CD4-positive, alpha-beta memory T cell (primary cell): ENCODE measurements around the gene FHL1. TPM values are rescaled to one million over a fixed set of nuclear protein-coding genes. Genes with fewer than 3 reads are reported as not detected.
"Not testable (repeated sequence)": the region's sequence is repeated elsewhere in the genome, so short reads cannot be mapped to it uniquely, and the experiment has no call there.

Experiments
- CTCF ChIA-PET: fragments of 350-600 bp; sonication (Branson Sonifier 250); formaldehyde crosslinking; loops from one replicate; lab custom pipeline; 2021; ENCODE audit warnings: inconsistent platforms; ENCODE audit not compliant: partially characterized antibody; lab: Charles Lee
- POLR2A ChIA-PET: fragments of 350-600 bp; sonication (Branson Sonifier 250); formaldehyde crosslinking; loops from one replicate; lab custom pipeline; 2021; ENCODE audit not compliant: partially characterized antibody; lab: Charles Lee
- DNase-seq, 5 donors: peaks; one replicate each; pipeline versions ENCODE4 v3.0.0 to v3.0.0-alpha.2; 2020 to 2022; ENCODE audit warnings: mixed read lengths in 1 of 5
- H3K27ac ChIP-seq: one replicate; pipeline ENCODE4 v1.7.0; 2013; ENCODE audit warnings: low read depth, low read length
- H3K27me3 ChIP-seq: 2 replicates; pipeline ENCODE4 v1.7.0; 2013; ENCODE audit warnings: mild to moderate bottlenecking, low read length, moderate library complexity; ENCODE audit not compliant: insufficient read depth
- H3K36me3 ChIP-seq: 2 replicates; pipeline ENCODE4 v1.7.0; 2013; ENCODE audit warnings: mild to moderate bottlenecking, low read length, moderate library complexity; ENCODE audit not compliant: insufficient read depth
- H3K4me1 ChIP-seq: 2 replicates; pipeline ENCODE4 v1.7.0; 2013; ENCODE audit warnings: mild to moderate bottlenecking, low read length, moderate library complexity; ENCODE audit not compliant: insufficient read depth
- H3K4me3 ChIP-seq, 2 donors: one replicate each; pipeline ENCODE4 v1.7.0; 2013; ENCODE audit warnings: low read length in 2 of 2, mild to moderate bottlenecking in 1 of 2
- H3K9me3 ChIP-seq, 2 donors: one replicate each; pipeline ENCODE4 v1.7.0; 2013; ENCODE audit warnings: low read length in 2 of 2, control low read depth in 1 of 2; ENCODE audit not compliant: control insufficient read depth in 1 of 2
- H3K27ac Mint-ChIP-seq, 7 donors: one replicate each; pipeline ENCODE4 v1.8.0; 2020 to 2021; ENCODE audit warnings: mixed read lengths in 7 of 7, mild to moderate bottlenecking in 6 of 7, inconsistent platforms in 3 of 7, moderate library complexity in 3 of 7
- H3K27me3 Mint-ChIP-seq, 2 donors: one replicate each; pipeline ENCODE4 v1.8.0; 2020 to 2021; ENCODE audit warnings: mixed read lengths in 2 of 2
- H3K36me3 Mint-ChIP-seq, 2 donors: one replicate each; pipeline ENCODE4 v1.8.0; 2020 to 2021; ENCODE audit warnings: mixed read lengths in 2 of 2, inconsistent platforms in 1 of 2, mild to moderate bottlenecking in 1 of 2
- H3K4me1 Mint-ChIP-seq, 4 donors: one replicate each; pipeline ENCODE4 v1.8.0; 2020 to 2021; ENCODE audit warnings: mixed read lengths in 4 of 4, mild to moderate bottlenecking in 1 of 4
- H3K4me3 Mint-ChIP-seq, 8 donors: one replicate each; pipeline ENCODE4 v1.8.0; 2020 to 2021; ENCODE audit warnings: mixed read lengths in 8 of 8, mild to moderate bottlenecking in 7 of 8, moderate library complexity in 6 of 8, inconsistent platforms in 3 of 8
- H3K9me3 Mint-ChIP-seq, 8 donors: one replicate each; pipeline ENCODE4 v1.8.0; 2020 to 2021; ENCODE audit warnings: mixed read lengths in 8 of 8, mild to moderate bottlenecking in 5 of 8, inconsistent platforms in 3 of 8, moderate library complexity in 1 of 8
- intact Hi-C: fragments of 100-400 bp; cut with micrococcal nuclease; formaldehyde crosslinking; loops from one replicate; pipeline ENCODE4 v1.15.1; 2023
- polyA plus RNA-seq, 2 donors: library from polyadenylated mRNA; unstranded; fragments of 300-500 nt; fragmentation: Illumina TruSeq; gene quantifications; one replicate each; pipeline ENCODE4 v1.2.3, GENCODE V29; 2021
- total RNA-seq, 2 experiments: library from RNA; stranded (reverse); gene quantifications; one replicate each; pipeline ENCODE4 v1.2.3, GENCODE V29; 2021

Gene FHL1
- total and polyA plus RNA-seq, 4 experiments from 2014 or later: 32.3 to 58.3 (median 44.1) TPM

DNA sequence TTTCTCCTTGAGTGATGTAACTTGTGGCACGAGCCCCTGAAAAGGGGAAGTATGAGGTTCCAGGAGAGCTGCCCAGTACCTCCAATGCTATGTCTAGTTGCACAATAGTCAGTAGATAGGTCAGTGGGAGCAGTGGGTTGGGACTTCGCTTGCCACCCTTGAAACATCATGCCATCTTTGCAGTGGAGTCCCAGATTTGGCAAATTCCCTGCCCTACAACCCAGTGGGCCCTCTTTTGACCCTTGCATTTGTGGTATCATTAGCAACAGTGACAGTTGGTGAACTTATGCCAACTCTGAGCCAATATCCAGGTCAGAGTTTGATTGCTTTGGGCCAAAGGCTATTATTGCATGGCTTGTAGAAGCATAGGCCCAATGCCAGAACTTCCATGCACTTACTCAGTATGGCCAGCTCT is 12.3 kb downstream of the FHL1 start:
- Histone ChIP-seq H3K27me3 (no peaks in the 10 kb centered on the region), H3K9me3 (no peaks in the 10 kb centered on the region), H3K4me3 (no peak overlapping the region), H3K27ac (no peak overlapping the region), H3K36me3 (no peaks in the 10 kb centered on the region), H3K4me1 (peaks cover 5% of the 10 kb centered on the region)
- Mint-ChIP-seq H3K27me3 (no peaks in the 10 kb centered on the region), H3K4me3 (no peak overlapping the region), H3K9me3 (no peaks in the 10 kb centered on the region), H3K4me1 (peaks cover 9 to 50% (median 21%) of the 10 kb centered on the region in 4 donors), H3K27ac (no peak overlapping the region), H3K36me3 (peaks cover 0 to 2% of the 10 kb centered on the region in 2 donors)
- no peak for DNase-seq
- ChIA-PET CTCF (interaction anchor here (1.6 kb wide), 1 partner anchor 9 kb away, joined by 3 read pairs; no protein-coding TSS in a partner anchor), POLR2A (no interaction called here)
- intact Hi-C loops: no loop called here

DNA sequence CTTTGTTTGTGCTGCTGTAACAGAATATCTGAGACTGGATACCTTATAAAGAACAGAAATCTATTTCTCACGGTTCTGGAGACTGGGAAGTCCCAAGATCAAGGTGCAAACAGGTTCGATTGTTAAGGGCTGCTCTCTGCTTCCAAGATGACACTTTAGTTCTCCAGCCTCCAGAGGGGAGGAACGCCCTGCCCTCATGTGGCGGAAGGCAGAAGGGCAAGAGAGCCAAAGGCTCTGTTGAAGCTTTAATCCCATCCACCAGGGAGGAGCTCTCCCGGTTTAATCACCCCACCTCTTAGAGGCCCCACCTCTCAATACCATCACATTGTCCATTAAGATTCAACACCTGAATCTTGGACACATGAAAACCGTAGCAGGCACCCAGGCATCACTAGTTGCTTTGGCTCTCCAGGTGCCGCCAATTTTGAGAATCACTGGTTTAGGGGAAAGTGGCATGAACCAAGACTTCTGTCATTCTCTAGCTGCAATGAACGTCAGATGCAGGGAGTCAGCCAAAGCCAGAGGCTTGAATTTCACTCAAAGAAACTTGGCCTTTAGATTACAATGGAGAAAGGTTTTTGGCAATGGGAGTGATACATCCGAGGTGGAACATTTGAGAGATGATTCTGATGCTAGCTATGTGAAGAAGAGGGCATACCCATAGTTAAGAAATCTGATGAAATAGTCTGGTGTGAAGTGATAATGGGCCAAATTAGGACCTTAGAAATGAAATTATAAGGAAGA is 15.7 kb downstream of the FHL1 start:
- Histone ChIP-seq H3K27me3 (no peaks in the 10 kb centered on the region), H3K9me3 (no peaks in the 10 kb centered on the region), H3K4me3 (no peak overlapping the region), H3K27ac (no peak overlapping the region), H3K4me1 (no peaks in the 10 kb centered on the region), H3K36me3 (no peaks in the 10 kb centered on the region)
- CTCF ChIA-PET: interaction anchor here (0.6 to 3.9 kb wide), 16 partner anchors 8 to 153 kb away, joined by 3 to 75 read pairs (median 3); no protein-coding TSS in a partner anchor
- peak in 4 of 5 donors; percentile 26 to 41 (median 34) for DNase-seq
- H3K9me3 Mint-ChIP-seq: no peaks in the 10 kb centered on the region
- H3K27me3 Mint-ChIP-seq: no peaks in the 10 kb centered on the region
- peaks cover 0 to 2% of the 10 kb centered on the region in 2 donors for H3K36me3 Mint-ChIP-seq
- peak overlapping the region in 1 of 8 donors; percentile 15 for H3K4me3 Mint-ChIP-seq
- intact Hi-C loops: loop anchor here (1.0 kb wide), 1 partner anchor 135 kb away; no protein-coding TSS in a partner anchor
- POLR2A ChIA-PET: interaction anchor here (2.5 kb wide), 1 partner anchor 135 kb away, joined by 9 read pairs; no protein-coding TSS in a partner anchor
- H3K27ac Mint-ChIP-seq: peak overlapping the region in 2 of 7 donors; percentile 26 to 37
- peaks cover 4 to 28% (median 6%) of the 10 kb centered on the region in 4 donors for H3K4me1 Mint-ChIP-seq

DNA sequence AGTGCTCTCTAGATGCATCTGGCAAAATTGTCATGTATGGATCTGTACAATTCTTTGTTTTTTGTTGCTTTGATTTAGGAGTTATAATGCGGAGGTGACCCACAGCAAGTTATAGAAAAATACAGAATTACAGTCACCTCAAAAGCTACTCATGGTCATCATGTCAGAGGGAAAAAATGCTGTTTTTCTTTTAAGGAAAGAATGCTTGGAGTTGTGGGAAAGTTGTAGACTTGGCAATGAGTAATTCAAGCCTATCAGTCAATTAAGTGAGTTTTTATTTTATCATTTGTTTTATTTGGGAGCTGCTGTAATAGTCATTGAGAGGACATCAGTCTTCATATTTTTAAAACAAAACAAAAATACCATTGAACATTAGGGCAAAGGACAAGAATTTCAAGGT is 16.4 kb downstream of the FHL1 start:
- intact Hi-C loops: loop anchor here (1.0 kb wide), 1 partner anchor 135 kb away; no protein-coding TSS in a partner anchor
- peaks cover 1 to 23% (median 7%) of the 10 kb centered on the region in 4 donors for H3K4me1 Mint-ChIP-seq

DNA sequence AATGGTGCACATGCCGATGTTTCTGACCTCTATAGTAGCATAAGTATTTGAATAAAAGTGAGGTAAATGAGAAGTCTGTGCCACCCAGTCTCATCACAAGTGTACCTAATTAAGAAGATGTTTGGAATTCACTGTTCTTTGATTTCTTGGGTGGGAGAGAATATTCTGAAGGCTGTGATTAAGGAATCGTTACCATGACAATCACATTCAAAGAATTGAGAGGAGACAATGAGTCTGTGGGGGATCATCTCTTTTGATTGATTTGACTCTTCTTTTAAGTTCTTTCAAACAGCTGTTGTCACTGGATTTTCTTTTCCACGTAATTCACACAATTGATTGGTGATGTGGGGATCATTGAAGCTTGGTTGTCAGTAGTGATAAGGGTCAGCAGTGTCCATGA is 18.1 kb downstream of the FHL1 start:
- H3K4me1 ChIP-seq: no peaks in the 10 kb centered on the region
- no peak for DNase-seq
- no peaks in the 10 kb centered on the region for H3K27me3 ChIP-seq
- H3K4me3 ChIP-seq: no peak overlapping the region
- no peaks in the 10 kb centered on the region for H3K9me3 ChIP-seq
- Mint-ChIP-seq H3K27me3 (no peaks in the 10 kb centered on the region), H3K4me1 (peaks cover 0 to 17% (median 5%) of the 10 kb centered on the region in 4 donors), H3K36me3 (no peaks in the 10 kb centered on the region), H3K9me3 (no peaks in the 10 kb centered on the region), H3K27ac (no peak overlapping the region), H3K4me3 (no peak overlapping the region)
- ChIA-PET POLR2A (no interaction called here), CTCF (interaction anchor here (1.7 kb wide), 1 partner anchor 44 kb away, joined by 9 read pairs; no protein-coding TSS in a partner anchor)
- intact Hi-C loops: loop anchor here (5.0 kb wide), 1 partner anchor 37 kb away; no protein-coding TSS in a partner anchor
- H3K36me3 ChIP-seq: no peaks in the 10 kb centered on the region
- H3K27ac ChIP-seq: no peak overlapping the region

More for the DNA sequence above, 16.4 kb downstream of the FHL1 start:
- Histone ChIP-seq H3K4me3 (no peak overlapping the region), H3K27ac (no peak overlapping the region), H3K36me3 (no peaks in the 10 kb centered on the region), H3K9me3 (no peaks in the 10 kb centered on the region), H3K27me3 (no peaks in the 10 kb centered on the region), H3K4me1 (no peaks in the 10 kb centered on the region)
- no peaks in the 10 kb centered on the region for H3K27me3 Mint-ChIP-seq
- H3K9me3 Mint-ChIP-seq: no peaks in the 10 kb centered on the region
- ChIA-PET CTCF (interaction anchor here (0.9 to 3.9 kb wide), 8 partner anchors 7 to 135 kb away, joined by 3 to 75 read pairs (median 4); no protein-coding TSS in a partner anchor), POLR2A (interaction anchor here (2.5 kb wide), 1 partner anchor 135 kb away, joined by 9 read pairs; no protein-coding TSS in a partner anchor)
- H3K27ac Mint-ChIP-seq: no peak overlapping the region
- DNase-seq: no peak
- H3K36me3 Mint-ChIP-seq: peaks cover 0 to 2% of the 10 kb centered on the region in 2 donors
- H3K4me3 Mint-ChIP-seq: no peak overlapping the region

DNA sequence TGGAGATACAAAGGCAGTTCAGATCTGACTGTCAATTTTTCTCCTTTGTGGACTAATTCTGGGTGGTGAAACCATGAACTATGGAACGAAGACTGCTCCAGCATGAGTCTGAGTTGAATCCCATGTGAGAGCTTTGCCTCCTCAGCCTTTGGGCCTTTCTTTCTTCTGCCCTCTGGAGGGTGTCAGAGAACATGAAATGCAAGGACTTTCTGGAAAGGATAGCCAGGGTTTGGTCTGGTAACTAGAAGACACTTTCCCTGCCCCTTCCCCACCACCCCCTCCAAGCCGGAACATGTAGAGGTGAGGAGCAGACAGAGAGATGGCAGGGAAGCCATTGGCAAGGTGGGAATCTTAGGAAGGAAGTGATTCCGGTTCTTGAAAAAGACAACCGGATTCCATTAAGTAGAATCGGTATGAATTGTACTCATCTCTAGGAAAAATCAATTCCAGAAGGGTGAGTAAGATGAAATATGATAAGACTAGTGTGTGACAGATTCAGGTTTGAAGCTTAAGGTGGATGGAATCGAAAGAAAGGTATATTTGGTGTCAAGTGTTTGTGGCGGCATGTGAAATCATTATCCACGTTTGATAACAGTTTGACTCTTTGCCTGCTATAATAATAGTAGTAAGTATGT is 19.0 kb downstream of the FHL1 start:
- Histone ChIP-seq H3K4me1 (no peaks in the 10 kb centered on the region), H3K9me3 (no peaks in the 10 kb centered on the region), H3K36me3 (no peaks in the 10 kb centered on the region), H3K4me3 (no peak overlapping the region), H3K27me3 (no peaks in the 10 kb centered on the region), H3K27ac (no peak overlapping the region)
- Mint-ChIP-seq H3K36me3 (no peaks in the 10 kb centered on the region), H3K9me3 (no peaks in the 10 kb centered on the region), H3K4me1 (peaks cover 0 to 17% (median 5%) of the 10 kb centered on the region in 4 donors), H3K4me3 (no peak overlapping the region), H3K27ac (peak overlapping the region in 2 of 7 donors; percentile 10 to 36), H3K27me3 (no peaks in the 10 kb centered on the region)
- ChIA-PET CTCF (interaction anchor here (1.0 to 1.7 kb wide), 3 partner anchors 30 to 102 kb away, joined by 3 to 9 read pairs (median 3); no protein-coding TSS in a partner anchor), POLR2A (no interaction called here)
- no peak for DNase-seq
- intact Hi-C loops: loop anchor here (5.0 kb wide), 1 partner anchor 36 kb away; no protein-coding TSS in a partner anchor

DNA sequence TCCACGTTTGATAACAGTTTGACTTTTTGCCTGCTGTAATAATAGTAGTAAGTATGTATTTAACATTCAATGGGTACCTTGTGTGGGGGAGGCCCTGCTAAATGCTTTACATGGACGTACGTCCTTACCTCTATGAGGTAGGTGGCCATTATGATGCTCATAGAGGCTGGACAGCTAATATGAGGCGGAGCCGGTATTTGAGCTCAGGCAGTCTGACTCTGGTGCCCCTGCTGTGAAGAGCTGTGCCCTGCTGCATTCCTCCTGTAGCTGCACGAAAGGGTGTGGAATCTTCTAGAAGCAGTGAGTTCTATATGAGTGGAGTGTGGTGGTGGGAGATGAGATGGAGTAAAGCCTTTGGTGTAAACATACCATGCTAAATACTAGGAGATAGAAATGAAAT is 20.7 kb downstream of the FHL1 start:
- H3K27me3 ChIP-seq, H3K4me3 ChIP-seq, H3K27ac Mint-ChIP-seq, H3K4me1 Mint-ChIP-seq, H3K9me3 Mint-ChIP-seq, H3K4me1 ChIP-seq, H3K36me3 Mint-ChIP-seq, H3K27ac ChIP-seq, H3K9me3 ChIP-seq, DNase-seq, H3K27me3 Mint-ChIP-seq, POLR2A ChIA-PET, H3K36me3 ChIP-seq, H3K4me3 Mint-ChIP-seq: not testable (repeated sequence)
- intact Hi-C loops: loop anchor here (5.0 kb wide), 1 partner anchor 34 kb away; no protein-coding TSS in a partner anchor
- CTCF ChIA-PET: interaction anchor here (1.0 kb wide), 1 partner anchor 140 kb away, joined by 3 read pairs; no protein-coding TSS in a partner anchor
